A673 (cell line): Measurements from ENCODE around the gene RABGAP1L.

Experiments
- EZH2 ChIP-seq: fragments of 200-600 bp; sonication (generic); IDR thresholded peaks from 2 replicates; pipeline ENCODE4 v1.6.1; 2017; ENCODE audit warnings: borderline replicate concordance, low read depth, mild to moderate bottlenecking, mixed read lengths, antibody characterized with exemption, low read length; ENCODE audit not compliant: poor library complexity, severe bottlenecking
- TF ChIP-seq, protein P1 (sequence below): fragments of 300-800, 200-600 bp; sonication (generic); conservative IDR thresholded peaks from 2 replicates; pipeline ENCODE4 v1.5.1; 2017; ENCODE audit warnings: low read depth, mild to moderate bottlenecking, antibody characterized with exemption, low read length, moderate library complexity, mixed read lengths

DNA sequence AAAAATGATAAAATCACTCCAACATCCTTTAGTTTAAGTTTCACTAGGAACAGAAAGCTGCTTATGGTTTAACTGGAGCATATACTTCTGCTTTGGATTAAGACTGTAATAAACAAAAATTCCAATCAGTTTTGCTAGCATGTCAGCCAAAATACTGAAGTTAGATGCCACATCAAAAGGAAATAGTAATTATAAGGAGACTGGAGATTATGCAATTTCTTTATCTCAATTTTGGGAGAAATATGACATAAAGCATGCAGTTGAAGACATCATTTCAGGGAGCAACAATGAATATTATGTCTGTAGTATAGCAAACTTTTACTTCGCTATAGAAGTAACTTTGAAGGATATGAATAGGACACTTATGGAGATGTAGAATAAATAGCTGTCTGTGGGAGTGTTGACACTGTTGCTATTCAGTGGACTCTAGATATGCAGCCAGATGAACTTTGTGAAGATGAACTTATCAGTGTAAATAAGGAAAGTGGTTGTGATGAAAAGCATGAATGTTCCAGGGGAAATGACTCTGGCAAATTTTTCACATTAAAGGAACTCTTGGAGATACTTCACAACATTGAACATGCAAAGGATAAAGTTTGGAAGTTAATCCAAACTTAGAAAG is 107.8 kb downstream of the RABGAP1L start:
- TF ChIP-seq, protein P1, sequence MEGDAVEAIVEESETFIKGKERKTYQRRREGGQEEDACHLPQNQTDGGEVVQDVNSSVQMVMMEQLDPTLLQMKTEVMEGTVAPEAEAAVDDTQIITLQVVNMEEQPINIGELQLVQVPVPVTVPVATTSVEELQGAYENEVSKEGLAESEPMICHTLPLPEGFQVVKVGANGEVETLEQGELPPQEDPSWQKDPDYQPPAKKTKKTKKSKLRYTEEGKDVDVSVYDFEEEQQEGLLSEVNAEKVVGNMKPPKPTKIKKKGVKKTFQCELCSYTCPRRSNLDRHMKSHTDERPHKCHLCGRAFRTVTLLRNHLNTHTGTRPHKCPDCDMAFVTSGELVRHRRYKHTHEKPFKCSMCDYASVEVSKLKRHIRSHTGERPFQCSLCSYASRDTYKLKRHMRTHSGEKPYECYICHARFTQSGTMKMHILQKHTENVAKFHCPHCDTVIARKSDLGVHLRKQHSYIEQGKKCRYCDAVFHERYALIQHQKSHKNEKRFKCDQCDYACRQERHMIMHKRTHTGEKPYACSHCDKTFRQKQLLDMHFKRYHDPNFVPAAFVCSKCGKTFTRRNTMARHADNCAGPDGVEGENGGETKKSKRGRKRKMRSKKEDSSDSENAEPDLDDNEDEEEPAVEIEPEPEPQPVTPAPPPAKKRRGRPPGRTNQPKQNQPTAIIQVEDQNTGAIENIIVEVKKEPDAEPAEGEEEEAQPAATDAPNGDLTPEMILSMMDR, result no peak
- no peak for TF ChIP-seq EZH2
